SH-SY5Y (cell line): ENCODE data around the gene TMEM25.

ENCODE experiments used
- GATA2 ChIP-seq: IDR thresholded peaks from 2 replicates; pipeline ENCODE4 v1.6.1; 2011; ENCODE audit warnings: mild to moderate bottlenecking, low read depth, low read length
- GATA3 ChIP-seq: IDR thresholded peaks from 2 replicates; pipeline ENCODE4 v1.6.1; 2011; ENCODE audit warnings: low read depth, mild to moderate bottlenecking, low read length, moderate library complexity

GRCh38 chr11:118544010-118544646 lies 13.1 kb downstream of the TMEM25 start:
- TF ChIP-seq GATA3 (no peak), GATA2 (no peak)
